Spleen (tissue), 7 donors: ENCODE data around the gene MARS1.

ENCODE experiments used
- CTCF ChIP-seq, 11 experiments: fragments of 200-600 bp in 7 of 11; fragments of 450-650 bp in 4 of 11; sonication (generic) in 4 of 11; IDR thresholded peaks in 8 of 11; conservative IDR thresholded peaks in 3 of 11; 1 replicate in 7 of 11; 2 replicates in 4 of 11; pipeline versions ENCODE4 v1.4.0 to v1.8.0; 2016 to 2021; ENCODE audit warnings: antibody characterized with exemption in 11 of 11, inconsistent platforms in 4 of 11, mild to moderate bottlenecking in 1 of 11
- POLR2A ChIP-seq, 3 donors: fragments of 450-650 bp; IDR thresholded peaks; one replicate each; pipeline ENCODE4 v1.5.1; 2017; ENCODE audit warnings: antibody characterized with exemption in 3 of 3, mild to moderate bottlenecking in 1 of 3
- donor health status: DM: no; HTN: no; CAD: no; lungs with moderate emphysema.
- donor health status: DM: no; HTN: no; CAD: no.
- donor health status: DM: no; HTN: no; CAD: no.

DNA sequence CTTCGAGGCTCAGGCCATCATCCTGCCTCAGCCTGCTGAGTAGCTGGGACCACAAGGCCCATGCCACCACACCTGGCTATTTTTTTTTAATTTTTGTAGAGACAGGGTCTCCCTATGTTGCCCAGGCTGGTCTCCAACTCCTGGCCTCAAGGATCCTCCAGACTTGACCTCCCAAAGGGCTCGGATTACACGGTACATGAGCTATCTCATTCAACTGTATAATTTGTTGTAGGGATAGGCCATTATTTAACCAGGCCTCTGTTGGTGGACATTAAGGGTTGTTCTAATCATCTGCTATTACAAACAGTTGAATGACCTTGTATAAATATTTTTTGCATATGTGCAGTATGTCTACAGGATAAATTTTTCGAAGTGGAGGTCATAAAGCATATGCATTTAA is 71.0 kb downstream of the MARS1 start:
- no peak for TF ChIP-seq CTCF (IDR thresholded peaks at IDR 0.05 in 8 of 11, conservative IDR thresholded peaks at IDR 0.05 in 3 of 11)
- no peak for TF ChIP-seq POLR2A (IDR thresholded peaks at IDR 0.05)
